Neuronal stem cell (in vitro differentiated cells): ENCODE data around the gene SPATS2L.

Experiments
- DNase-seq: peaks from one replicate; pipeline ENCODE4 v3.0.0-alpha.2; 2013; ENCODE audit warnings: low spot score
- H2AFZ ChIP-seq: one replicate; pipeline ENCODE4 v1.6.1; 2013; ENCODE audit warnings: mild to moderate bottlenecking, low read length, inconsistent platforms
- H2AK5ac ChIP-seq: 2 replicates; pipeline ENCODE4 v1.6.1; 2013; ENCODE audit warnings: low read depth, mild to moderate bottlenecking, inconsistent platforms, low read length, moderate library complexity, mixed read lengths
- H2BK120ac ChIP-seq: 2 replicates; pipeline ENCODE4 v1.6.1; 2013; ENCODE audit warnings: low read depth, mild to moderate bottlenecking, inconsistent platforms, low read length, moderate library complexity, mixed read lengths
- H2BK12ac ChIP-seq: one replicate; pipeline ENCODE4 v1.6.1; 2013; ENCODE audit warnings: low read length, inconsistent platforms
- H2BK15ac ChIP-seq: 2 replicates; pipeline ENCODE4 v1.6.1; 2013; ENCODE audit warnings: mild to moderate bottlenecking, low read length, inconsistent platforms, mixed read lengths
- H2BK5ac ChIP-seq: one replicate; pipeline ENCODE4 v1.6.1; 2013; ENCODE audit warnings: inconsistent platforms, mild to moderate bottlenecking, low read length, moderate library complexity
- H3K14ac ChIP-seq: one replicate; pipeline ENCODE4 v1.6.1; 2013; ENCODE audit warnings: low read length, inconsistent platforms
- H3K18ac ChIP-seq: 2 replicates; pipeline ENCODE4 v1.6.1; 2013; ENCODE audit warnings: low read length, inconsistent platforms
- H3K23ac ChIP-seq: 2 replicates; pipeline ENCODE4 v1.6.1; 2013; ENCODE audit warnings: low read depth, mild to moderate bottlenecking, mixed read lengths, low read length, inconsistent platforms; ENCODE audit not compliant: poor library complexity
- H3K27ac ChIP-seq: replicated peaks from 3 replicates; pipeline ENCODE4 v1.5.1; 2013; ENCODE audit warnings: low read length, inconsistent platforms
- H3K27me3 ChIP-seq, 3 experiments: 2 replicates each; pipeline ENCODE4 v1.6.1; 2013; ENCODE audit warnings: low read length in 3 of 3, mild to moderate bottlenecking in 2 of 3, inconsistent platforms in 1 of 3, low read depth in 1 of 3, mixed read lengths in 1 of 3, moderate library complexity in 1 of 3; ENCODE audit not compliant: control insufficient read depth in 3 of 3, insufficient read depth in 3 of 3
- H3K36me3 ChIP-seq, 2 donors: replicated peaks in 1 of 2; 2 replicates each; pipeline ENCODE4 v1.6.1; 2013; ENCODE audit warnings: low read length in 2 of 2; ENCODE audit not compliant: control insufficient read depth in 2 of 2, insufficient read depth in 2 of 2
- H3K4ac ChIP-seq: 2 replicates; pipeline ENCODE4 v1.6.1; 2013; ENCODE audit warnings: inconsistent platforms, mild to moderate bottlenecking, low read length, moderate library complexity
- H3K4me1 ChIP-seq, 2 donors: 1 replicate in 1 of 2; 2 replicates in 1 of 2; pipeline ENCODE4 v1.6.1; 2013; ENCODE audit warnings: low read length in 2 of 2, low read depth in 1 of 2; ENCODE audit not compliant: control insufficient read depth in 2 of 2, insufficient read depth in 1 of 2
- H3K4me2 ChIP-seq: one replicate; pipeline ENCODE4 v1.6.1; 2013; ENCODE audit warnings: mild to moderate bottlenecking, low read length, inconsistent platforms; ENCODE audit not compliant: insufficient read depth, poor library complexity, severe bottlenecking
- H3K4me3 ChIP-seq, 2 donors: 2 replicates each; pipeline ENCODE4 v1.5.1; 2013; ENCODE audit warnings: low read length in 2 of 2, mild to moderate bottlenecking in 2 of 2, inconsistent platforms in 1 of 2, moderate library complexity in 1 of 2
- H3K79me1 ChIP-seq: one replicate; pipeline ENCODE4 v1.6.1; 2013; ENCODE audit warnings: low read depth, mild to moderate bottlenecking, inconsistent platforms, low read length, moderate library complexity
- H3K9ac ChIP-seq: one replicate; pipeline ENCODE4 v1.6.1; 2013; ENCODE audit warnings: mild to moderate bottlenecking, low read depth, low read length, inconsistent platforms; ENCODE audit not compliant: poor library complexity
- H3K9me3 ChIP-seq, 2 donors: replicated peaks in 1 of 2; 2 replicates each; pipeline versions ENCODE3 to v1.6.1; 2013; ENCODE audit warnings: low read length in 2 of 2, mild to moderate bottlenecking in 2 of 2, inconsistent platforms in 1 of 2, low read depth in 1 of 2, mixed read lengths in 1 of 2, moderate library complexity in 1 of 2; ENCODE audit not compliant: control insufficient read depth in 2 of 2, insufficient read depth in 1 of 2
- H4K8ac ChIP-seq: one replicate; pipeline ENCODE4 v1.6.1; 2013; ENCODE audit warnings: low read depth, mild to moderate bottlenecking, inconsistent platforms, low read length, moderate library complexity
- H4K91ac ChIP-seq: one replicate; pipeline ENCODE4 v1.6.1; 2013; ENCODE audit warnings: low read length, low read depth, mild to moderate bottlenecking, inconsistent platforms; ENCODE audit not compliant: poor library complexity
- WGBS, 2 donors: extraction: QIAGEN DNeasy Blood & Tissue Kit; methylation state at CpG; one replicate each; pipeline ENCODE4 v1.1.7; 2013; ENCODE audit warnings: missing lambda C conversion rate in 2 of 2, mixed read lengths in 1 of 2; ENCODE audit not compliant: insufficient read length in 2 of 2, insufficient replicate concordance in 1 of 2; ENCODE audit errors: extremely low coverage in 2 of 2; 5-methylcytosine and 5-hydroxymethylcytosine counted together

SPATS2L gene

GRCh38 chr2:200353874-200354273 is 47.4 kb downstream of the SPATS2L start:
- Histone ChIP-seq H2BK15ac (no peak overlapping the region), H3K23ac (no peak overlapping the region), H2BK12ac (no peak overlapping the region), H4K8ac (no peak overlapping the region), H4K91ac (no peak overlapping the region), H3K4me3 (no peak overlapping the region), H3K36me3 (no peaks in the 10 kb centered on the region), H3K4ac (no peak overlapping the region), H3K18ac (no peak overlapping the region), H3K27me3 (no peaks in the 10 kb centered on the region), H2AK5ac (no peak overlapping the region), H3K4me1 (peaks cover 19 to 32% of the 10 kb centered on the region in 2 donors), H3K9ac (no peak overlapping the region), H3K27ac (no peak overlapping the region), H3K14ac (no peak overlapping the region), H3K4me2 (no peak overlapping the region), H2BK120ac (no peak overlapping the region), H3K79me1 (no peaks in the 10 kb centered on the region), H2AFZ (no peak overlapping the region), H2BK5ac (no peak overlapping the region), H3K9me3 (peaks cover 0 to 3% of the 10 kb centered on the region in 2 donors)
- WGBS, 2 donors: no CpG with 5 or more reads among the region's 2 CpGs
- no peak for DNase-seq

GRCh38 chr2:200354833-200355751 is 48.6 kb downstream of the SPATS2L start:
- Histone ChIP-seq H2BK15ac (no peak overlapping the region), H3K27me3 (no peaks in the 10 kb centered on the region), H3K9ac (no peak overlapping the region), H2AFZ (no peak overlapping the region), H3K4ac (no peak overlapping the region), H4K8ac (no peak overlapping the region), H3K9me3 (peaks cover 0 to under 1% of the 10 kb centered on the region in 2 donors), H3K79me1 (peaks cover 2% of the 10 kb centered on the region), H3K36me3 (no peaks in the 10 kb centered on the region), H3K14ac (no peak overlapping the region), H3K18ac (no peak overlapping the region), H3K4me2 (no peak overlapping the region), H3K4me3 (no peak overlapping the region), H3K27ac (no peak overlapping the region), H2BK12ac (no peak overlapping the region), H4K91ac (no peak overlapping the region), H2BK5ac (no peak overlapping the region), H3K4me1 (peaks cover 20 to 32% of the 10 kb centered on the region in 2 donors), H2BK120ac (no peak overlapping the region), H2AK5ac (no peak overlapping the region), H3K23ac (no peak overlapping the region)
- WGBS, 2 donors: no CpG with 5 or more reads among the region's 11 CpGs
- no peak for DNase-seq

GRCh38 chr2:200356321-200356720 is 49.8 kb downstream of the SPATS2L start:
- Histone ChIP-seq H2BK15ac (no peak overlapping the region), H4K8ac (no peak overlapping the region), H2AK5ac (no peak overlapping the region), H3K4me1 (peaks cover 20 to 32% of the 10 kb centered on the region in 2 donors), H3K9ac (no peak overlapping the region), H2BK12ac (no peak overlapping the region), H3K18ac (no peak overlapping the region), H4K91ac (no peak overlapping the region), H3K23ac (no peak overlapping the region), H3K4ac (no peak overlapping the region), H3K27ac (no peak overlapping the region), H3K4me2 (no peak overlapping the region), H3K36me3 (no peaks in the 10 kb centered on the region), H2AFZ (no peak overlapping the region), H3K9me3 (no peaks in the 10 kb centered on the region), H2BK120ac (no peak overlapping the region), H3K27me3 (no peaks in the 10 kb centered on the region), H3K79me1 (peaks cover 2% of the 10 kb centered on the region), H3K14ac (no peak overlapping the region), H3K4me3 (no peak overlapping the region), H2BK5ac (no peak overlapping the region)
- DNase-seq: no peak
- no CpG with 5 or more reads among the region's 1 CpG for WGBS, 2 donors

- H3K23ac ChIP-seq: no peak overlapping the region
- H3K27me3 ChIP-seq: no peaks in the 10 kb centered on the region
- H3K4ac ChIP-seq: no peak overlapping the region
- no peak overlapping the region for H3K4me2 ChIP-seq
- no peak overlapping the region for H3K9ac ChIP-seq
- H4K8ac ChIP-seq: no peak overlapping the region
- H3K4me3 ChIP-seq: no peak overlapping the region
- no peak overlapping the region for H2BK12ac ChIP-seq
- no peaks in the 10 kb centered on the region for H3K36me3 ChIP-seq
- no peak overlapping the region for H2BK120ac ChIP-seq
- H2BK5ac ChIP-seq: no peak overlapping the region
- H2AK5ac ChIP-seq: no peak overlapping the region
- no peak overlapping the region for H3K27ac ChIP-seq
- H4K91ac ChIP-seq: no peak overlapping the region
- no peak for DNase-seq
- no peak overlapping the region for H3K18ac ChIP-seq
- H3K9me3 ChIP-seq: no peaks in the 10 kb centered on the region
- no peak overlapping the region for H2BK15ac ChIP-seq
- no CpG with 5 or more reads among the region's 1 CpG for WGBS, 2 donors
- no peak overlapping the region for H3K14ac ChIP-seq
- H3K4me1 ChIP-seq: peaks cover 17 to 28% of the 10 kb centered on the region in 2 donors
- peaks cover 2% of the 10 kb centered on the region for H3K79me1 ChIP-seq
- H2AFZ ChIP-seq: no peak overlapping the region
Observed at GRCh38 chr2:200356857-200357384, 50.4 kb downstream of the SPATS2L start.
